ENCODE data around the gene HLA-DPB1. TPM values are rescaled to one million over a fixed set of nuclear protein-coding genes. Genes with fewer than 3 reads are reported as not detected.

HLA-DPB1 gene
- total RNA-seq, 2 experiments from 2014 or later = 5.1 to 6.9 TPM

DNA sequence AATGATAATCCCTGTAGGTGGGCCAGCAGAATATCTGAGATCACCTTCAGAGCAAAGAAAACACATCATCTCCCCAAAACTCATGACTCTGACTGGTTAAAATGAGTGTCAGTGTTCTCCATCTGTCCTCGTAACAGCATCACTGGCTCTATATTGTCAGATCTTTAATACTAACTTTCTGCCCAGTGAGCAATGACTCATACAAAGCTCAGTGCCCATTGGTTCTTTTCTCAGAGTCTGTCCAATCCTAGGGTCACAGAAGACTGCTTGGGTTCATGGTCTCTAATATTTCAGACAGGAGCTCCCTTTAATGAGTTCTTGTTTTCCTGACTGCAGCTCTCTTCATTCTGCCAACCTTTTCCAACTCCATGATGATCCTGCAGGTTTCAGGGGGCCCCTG, 36.4 kb downstream of the HLA-DPB1 start:
- no peak for DNase-seq
- Mint-ChIP-seq H3K4me3 (no peak overlapping the region), H3K27me3 (peaks cover 47% of the 10 kb centered on the region), H3K27ac (no peak overlapping the region), H3K9me3 (no peaks in the 10 kb centered on the region), H3K4me1 (ENCODE audit: low read depth) (peaks cover 4% of the 10 kb centered on the region), H3K36me3 (no peaks in the 10 kb centered on the region)
- intact Hi-C loops (cut with micrococcal nuclease) = no loop called here
- CTCF ChIA-PET = interaction anchor here (1.1 to 1.6 kb wide), 2 partner anchors 13 to 136 kb away, joined by 3 read pairs; no protein-coding TSS in a partner anchor
- POLR2A ChIA-PET = no interaction called here

DNA sequence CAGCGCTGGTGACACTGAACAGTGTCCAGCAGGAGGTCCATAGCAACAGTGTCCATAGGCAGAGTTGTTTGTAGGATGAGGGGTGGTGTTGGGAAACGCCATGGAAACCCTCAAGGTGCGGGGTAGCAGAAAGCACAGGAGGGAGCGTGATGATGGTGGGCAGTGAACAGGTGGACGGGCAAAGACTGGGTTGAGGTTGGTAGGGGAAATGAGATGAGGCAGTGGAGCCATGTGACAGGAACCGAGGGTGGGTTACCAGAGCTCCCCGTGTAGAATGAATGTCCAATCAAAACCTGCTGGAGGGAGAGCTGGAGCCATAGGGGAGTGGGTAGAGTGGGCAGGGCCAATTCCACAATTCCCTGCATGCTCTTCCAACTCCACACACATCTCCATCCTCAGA, 38.0 kb downstream of the HLA-DPB1 start:
- H3K27me3 Mint-ChIP-seq = peaks cover 56% of the 10 kb centered on the region
- H3K36me3 Mint-ChIP-seq = no peaks in the 10 kb centered on the region
- H3K9me3 Mint-ChIP-seq = no peaks in the 10 kb centered on the region
- POLR2A ChIA-PET = no interaction called here
- no peak overlapping the region for H3K4me3 Mint-ChIP-seq
- CTCF ChIA-PET = interaction anchor here (1.1 to 1.7 kb wide), 2 partner anchors 11 to 135 kb away, joined by 5 to 13 read pairs; no protein-coding TSS in a partner anchor
- H3K4me1 Mint-ChIP-seq (ENCODE audit: low read depth) = peaks cover 7% of the 10 kb centered on the region
- no peak for DNase-seq
- no peak overlapping the region for H3K27ac Mint-ChIP-seq
- intact Hi-C loops (cut with micrococcal nuclease) = no loop called here

DNA sequence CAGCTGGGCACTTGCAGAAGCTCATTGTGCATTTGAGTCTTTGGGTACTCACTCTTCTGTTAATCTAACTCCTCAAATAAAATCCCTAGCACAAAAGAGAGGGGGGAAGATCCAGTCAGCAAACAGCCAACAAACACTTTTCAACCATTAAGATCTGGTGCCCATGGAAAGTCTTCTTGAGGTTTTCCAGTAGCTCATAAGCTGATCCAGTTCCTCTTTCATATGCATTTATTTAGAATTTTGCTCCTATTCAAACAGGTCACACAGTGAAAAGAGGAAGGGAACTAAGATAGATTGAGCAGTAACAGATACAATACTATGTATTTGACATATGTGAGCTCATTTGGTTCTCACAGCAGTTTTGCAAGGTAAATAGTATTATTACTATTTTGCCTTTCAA, 38.6 kb downstream of the HLA-DPB1 start:
- H3K36me3 Mint-ChIP-seq = no peaks in the 10 kb centered on the region
- POLR2A ChIA-PET = no interaction called here
- no peak for DNase-seq
- H3K4me3 Mint-ChIP-seq = no peak overlapping the region
- H3K4me1 Mint-ChIP-seq (ENCODE audit: low read depth) = peaks cover 7% of the 10 kb centered on the region
- H3K9me3 Mint-ChIP-seq = no peaks in the 10 kb centered on the region
- H3K27me3 Mint-ChIP-seq = peaks cover 56% of the 10 kb centered on the region
- H3K27ac Mint-ChIP-seq = no peak overlapping the region
- intact Hi-C loops (cut with micrococcal nuclease) = no loop called here
- CTCF ChIA-PET = interaction anchor here (1.1 to 1.7 kb wide), 2 partner anchors 10 to 134 kb away, joined by 5 to 13 read pairs; no protein-coding TSS in a partner anchor

DNA sequence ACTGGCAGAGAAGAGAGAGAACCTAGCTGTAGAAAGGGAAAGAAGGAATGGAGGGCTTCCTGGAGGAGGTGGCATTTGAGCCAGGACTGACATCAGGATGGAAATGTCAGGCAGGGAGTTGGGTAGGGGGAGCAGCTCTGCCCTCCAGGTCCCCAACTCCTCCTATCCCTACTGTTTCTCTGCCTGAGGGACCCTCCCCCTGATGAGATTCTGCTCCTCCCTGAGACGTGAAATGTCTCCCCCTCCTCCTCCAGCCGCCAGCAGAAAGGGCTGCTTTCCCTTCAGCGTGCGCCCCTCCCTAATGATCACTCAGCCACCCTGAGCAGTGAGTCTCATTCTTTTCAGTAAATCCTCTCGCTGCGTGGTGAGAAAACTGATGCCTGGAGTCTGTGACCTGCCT, 40.6 kb downstream of the HLA-DPB1 start:
- no peaks in the 10 kb centered on the region for H3K36me3 Mint-ChIP-seq
- no peak for DNase-seq
- H3K27ac Mint-ChIP-seq = no peak overlapping the region
- ChIA-PET POLR2A (no interaction called here), CTCF (interaction anchor here (0.8 to 6.4 kb wide), 5 partner anchors 10 to 133 kb away, joined by 3 to 70 read pairs (median 4); no protein-coding TSS in a partner anchor)
- H3K27me3 Mint-ChIP-seq = peaks cover 51% of the 10 kb centered on the region
- no peak overlapping the region for H3K4me3 Mint-ChIP-seq
- intact Hi-C loops (cut with micrococcal nuclease) = no loop called here
- H3K9me3 Mint-ChIP-seq = no peaks in the 10 kb centered on the region
- peaks cover 7% of the 10 kb centered on the region for H3K4me1 Mint-ChIP-seq (ENCODE audit: low read depth)

DNA sequence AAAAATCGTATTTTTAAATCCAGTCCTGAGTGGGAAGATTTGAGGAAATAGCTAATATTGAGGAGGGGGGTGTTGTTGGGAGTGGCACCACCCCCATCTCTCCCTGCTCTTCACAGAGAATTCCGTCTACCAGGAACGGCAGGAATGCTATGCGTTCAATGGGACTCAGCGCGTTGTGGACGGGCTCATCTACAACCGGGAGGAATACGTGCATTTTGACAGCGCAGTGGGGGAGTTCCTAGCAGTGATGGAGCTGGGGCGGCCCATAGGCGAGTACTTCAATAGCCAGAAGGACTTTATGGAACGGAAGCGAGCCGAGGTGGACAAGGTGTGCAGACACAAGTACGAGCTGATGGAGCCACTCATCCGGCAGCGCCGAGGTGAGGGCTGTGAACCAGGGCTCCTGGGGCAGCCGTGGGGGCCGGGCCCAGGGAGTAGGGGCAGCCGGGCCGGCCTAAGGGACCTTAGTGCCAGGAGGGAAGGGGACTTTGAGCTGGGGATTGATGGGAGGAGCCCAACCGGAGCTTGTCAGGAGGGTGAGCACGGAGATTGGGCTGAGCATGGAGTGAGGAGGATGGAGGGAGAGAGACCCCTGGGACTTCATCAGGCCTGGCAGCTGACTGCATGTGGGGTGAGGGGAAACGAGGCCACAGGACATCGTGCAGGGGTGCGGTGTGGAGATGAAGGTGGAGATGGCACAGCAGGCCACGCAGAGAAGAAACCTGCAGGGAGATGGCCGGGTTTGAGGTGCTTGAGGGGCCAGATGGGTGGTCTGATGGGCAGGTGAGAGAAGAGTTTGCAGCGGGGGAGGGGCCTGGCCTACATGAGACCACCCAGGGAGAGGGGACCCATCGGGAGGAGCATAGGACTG, 41.3 kb downstream of the HLA-DPB1 start:
- Mint-ChIP-seq H3K36me3 (no peaks in the 10 kb centered on the region), H3K4me1 (ENCODE audit: low read depth) (peaks cover 7% of the 10 kb centered on the region), H3K9me3 (no peaks in the 10 kb centered on the region), H3K27me3 (peaks cover 54% of the 10 kb centered on the region), H3K27ac (no peak overlapping the region), H3K4me3 (no peak overlapping the region)
- ChIA-PET POLR2A (no interaction called here), CTCF (interaction anchor here (0.7 to 6.4 kb wide), 7 partner anchors 9 to 160 kb away, joined by 3 to 70 read pairs (median 3); no protein-coding TSS in a partner anchor)
- intact Hi-C loops (cut with micrococcal nuclease) = no loop called here
- DNase-seq = peak; percentile 12

DNA sequence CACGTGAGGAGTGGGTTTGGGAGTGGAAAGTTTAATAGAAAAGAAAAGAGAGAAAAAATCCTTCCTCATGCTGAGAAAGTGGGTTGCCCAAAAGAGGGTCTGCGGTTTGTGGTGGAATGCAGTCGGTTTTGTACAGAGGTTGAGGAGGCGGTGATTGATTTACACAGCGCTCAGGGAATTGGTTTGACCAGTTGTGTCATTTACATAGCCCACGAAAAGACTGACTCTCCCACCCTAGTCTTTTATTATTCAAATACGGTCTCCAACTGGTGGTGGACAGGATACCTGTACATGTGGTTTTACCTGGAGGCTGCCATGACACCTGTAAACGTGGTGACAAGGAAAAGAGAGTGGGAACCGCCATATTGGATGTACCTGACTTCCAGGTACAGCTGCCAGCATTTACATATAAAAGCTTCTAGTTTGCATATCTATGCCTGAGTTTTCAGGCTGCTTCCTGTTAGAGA, 42.1 kb downstream of the HLA-DPB1 start:
- Mint-ChIP-seq H3K4me3 (no peak overlapping the region), H3K27me3 (peaks cover 46% of the 10 kb centered on the region), H3K36me3 (no peaks in the 10 kb centered on the region), H3K4me1 (ENCODE audit: low read depth) (peaks cover 7% of the 10 kb centered on the region), H3K9me3 (no peaks in the 10 kb centered on the region), H3K27ac (no peak overlapping the region)
- no peak for DNase-seq
- POLR2A ChIA-PET = no interaction called here
- intact Hi-C loops (cut with micrococcal nuclease) = loop anchor here (1.0 kb wide), 2 partner anchors 30 to 131 kb away; no protein-coding TSS in a partner anchor
- CTCF ChIA-PET = interaction anchor here (0.5 to 6.4 kb wide), 7 partner anchors 11 to 837 kb away, joined by 3 to 70 read pairs (median 4); no protein-coding TSS in a partner anchor

DNA sequence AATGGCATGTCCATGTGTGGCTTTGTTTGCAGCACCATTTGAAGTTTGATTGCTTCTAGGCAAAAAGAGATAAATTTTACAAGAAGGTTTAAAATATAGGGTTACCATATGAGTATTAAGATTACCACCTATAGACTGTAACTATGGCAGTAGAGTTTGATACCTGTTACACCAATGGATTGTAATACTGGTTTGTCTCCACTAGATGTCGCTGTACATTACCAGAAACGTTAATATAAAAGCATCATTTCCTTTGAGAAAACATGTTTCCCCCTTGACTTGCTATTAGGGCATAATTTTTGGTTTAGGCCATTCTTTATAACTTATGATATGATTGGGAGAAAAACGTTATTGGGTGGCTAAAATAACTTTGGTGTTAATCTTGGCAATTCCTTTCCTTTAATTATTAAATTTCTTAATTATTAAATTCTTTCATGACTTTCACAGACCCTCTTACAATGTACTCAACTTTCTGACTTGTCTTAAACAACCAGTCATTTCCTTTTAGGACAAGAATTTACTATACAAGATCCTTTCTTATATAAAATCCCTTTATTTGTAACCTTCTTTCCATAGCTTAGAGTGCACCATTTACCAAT, 42.8 kb downstream of the HLA-DPB1 start:
- intact Hi-C loops (cut with micrococcal nuclease) = loop anchor here (1.0 kb wide), 2 partner anchors 30 to 131 kb away; no protein-coding TSS in a partner anchor
- ChIA-PET CTCF (interaction anchor here (0.5 to 6.4 kb wide), 13 partner anchors 10 to 837 kb away, joined by 3 to 70 read pairs (median 4); partner anchors contain the start of gene RING1), POLR2A (no interaction called here)
- H3K9me3 Mint-ChIP-seq = peaks cover 4% of the 10 kb centered on the region
- peaks cover 41% of the 10 kb centered on the region for H3K27me3 Mint-ChIP-seq
- H3K27ac Mint-ChIP-seq = no peak overlapping the region
- H3K4me1 Mint-ChIP-seq (ENCODE audit: low read depth) = peaks cover 7% of the 10 kb centered on the region
- no peak overlapping the region for H3K4me3 Mint-ChIP-seq
- no peaks in the 10 kb centered on the region for H3K36me3 Mint-ChIP-seq
- no peak for DNase-seq

DNA sequence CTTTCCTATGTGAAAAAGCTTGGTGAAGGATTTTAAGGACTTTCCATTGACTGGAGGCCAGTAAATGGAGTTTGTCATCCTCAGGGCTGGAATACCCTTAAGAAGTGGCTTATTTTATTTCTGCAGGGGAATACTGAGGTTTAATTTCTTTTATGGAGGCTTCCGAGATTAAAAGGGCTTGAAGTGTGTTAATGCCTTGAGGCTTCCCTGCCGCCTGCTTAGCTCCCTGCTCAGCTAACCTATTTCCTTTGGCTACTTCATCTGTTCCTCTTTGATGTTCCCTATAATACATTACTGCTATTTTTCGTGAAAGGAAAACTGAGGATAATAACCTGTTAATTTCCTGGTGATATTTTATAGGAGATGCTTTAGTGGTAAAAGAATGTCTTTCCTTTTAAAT, 44.2 kb downstream of the HLA-DPB1 start:
- peaks cover 36% of the 10 kb centered on the region for H3K27me3 Mint-ChIP-seq
- H3K36me3 Mint-ChIP-seq = peaks cover 2% of the 10 kb centered on the region
- H3K9me3 Mint-ChIP-seq = peaks cover 13% of the 10 kb centered on the region
- H3K4me1 Mint-ChIP-seq (ENCODE audit: low read depth) = peaks cover 7% of the 10 kb centered on the region
- ChIA-PET POLR2A (no interaction called here), CTCF (interaction anchor here (0.9 to 6.4 kb wide), 14 partner anchors 17 to 224 kb away, joined by 3 to 70 read pairs (median 4); partner anchors contain the start of genes HLA-DPB1 and RING1)
- no peak overlapping the region for H3K4me3 Mint-ChIP-seq
- H3K27ac Mint-ChIP-seq = no peak overlapping the region
- no peak for DNase-seq
- intact Hi-C loops (cut with micrococcal nuclease) = no loop called here

DNA sequence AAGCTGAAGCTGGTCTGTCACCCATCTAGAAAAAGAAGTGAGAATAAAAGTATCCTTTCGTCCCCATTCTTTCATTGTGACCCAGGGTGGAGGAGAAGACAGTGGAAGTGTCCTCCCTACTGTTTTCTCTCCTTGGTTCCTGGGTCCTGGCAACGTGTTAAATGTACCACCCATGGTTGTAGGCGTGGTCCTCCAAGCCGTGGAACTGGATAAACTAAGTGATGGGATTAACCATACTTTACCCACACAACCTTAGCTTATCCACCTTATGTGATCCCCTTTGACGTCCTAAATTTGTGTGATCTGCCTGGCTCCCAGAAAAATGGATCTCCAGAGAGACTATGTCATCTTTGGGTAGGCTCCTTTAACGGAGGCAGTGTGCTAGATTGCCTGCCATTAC, 47.4 kb downstream of the HLA-DPB1 start:
- intact Hi-C loops (cut with micrococcal nuclease) = loop anchor here (1.0 kb wide), 1 partner anchor 126 kb away; no protein-coding TSS in a partner anchor
- ChIA-PET POLR2A (no interaction called here), CTCF (interaction anchor here (1.2 to 4.9 kb wide), 11 partner anchors 9 to 229 kb away, joined by 3 to 91 read pairs (median 7); partner anchors contain the start of gene RING1)
- Mint-ChIP-seq H3K27ac (no peak overlapping the region), H3K9me3 (peaks cover 13% of the 10 kb centered on the region), H3K4me3 (no peak overlapping the region), H3K27me3 (peaks cover 22% of the 10 kb centered on the region), H3K4me1 (ENCODE audit: low read depth) (no peaks in the 10 kb centered on the region), H3K36me3 (peaks cover 2% of the 10 kb centered on the region)
- DNase-seq = no peak

DNA sequence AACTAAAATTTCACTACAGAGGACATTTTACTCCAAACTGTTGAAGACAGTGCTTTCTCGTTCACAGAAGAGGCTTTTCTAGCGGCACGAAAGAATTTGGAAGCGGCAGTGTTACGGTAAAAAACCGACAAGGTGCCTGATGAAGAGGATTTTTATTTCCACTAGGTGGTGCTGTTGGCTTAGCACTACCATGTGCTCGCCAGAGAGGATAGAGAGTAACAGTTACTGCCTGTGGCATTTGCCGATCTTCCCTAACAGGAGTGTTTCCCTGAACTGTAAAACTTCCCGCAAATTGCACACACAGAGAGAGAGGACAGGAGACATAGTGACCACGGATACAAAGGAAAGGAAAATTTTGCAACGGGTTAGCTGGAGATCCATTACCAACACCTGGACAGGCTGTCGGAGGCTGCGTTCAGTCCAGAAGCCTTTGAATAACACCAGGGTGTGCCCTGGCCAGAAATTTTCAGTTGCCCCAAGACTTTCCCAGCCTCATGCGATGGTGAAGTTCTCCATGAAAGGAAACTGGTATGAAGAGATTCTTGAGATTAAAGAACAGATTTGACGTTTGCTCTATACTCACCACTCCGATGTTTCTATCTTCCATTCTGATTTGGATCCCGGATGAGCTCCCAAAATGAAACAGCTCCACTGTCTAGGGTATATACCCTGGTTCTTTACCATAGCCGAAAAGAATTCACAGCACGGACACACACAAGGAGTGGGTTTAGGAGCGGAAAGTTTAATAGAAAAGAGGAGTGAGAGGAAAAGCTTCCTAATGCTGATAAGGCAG, 48.1 kb downstream of the HLA-DPB1 start:
- Mint-ChIP-seq H3K4me3 (no peak overlapping the region), H3K27ac (no peak overlapping the region), H3K4me1 (ENCODE audit: low read depth) (no peaks in the 10 kb centered on the region), H3K9me3 (peaks cover 13% of the 10 kb centered on the region), H3K27me3 (peaks cover 20% of the 10 kb centered on the region), H3K36me3 (peaks cover 2% of the 10 kb centered on the region)
- DNase-seq = peak; percentile 40
- intact Hi-C loops (cut with micrococcal nuclease) = loop anchor here (1.0 kb wide), 1 partner anchor 125 kb away; no protein-coding TSS in a partner anchor
- POLR2A ChIA-PET = interaction anchor here (1.0 kb wide), 1 partner anchor 152 kb away, joined by 3 read pairs; no protein-coding TSS in a partner anchor
- CTCF ChIA-PET = interaction anchor here (0.6 to 4.9 kb wide), 19 partner anchors 10 to 230 kb away, joined by 3 to 91 read pairs (median 5); partner anchors contain the start of genes RING1, RPS18 and VPS52

DNA sequence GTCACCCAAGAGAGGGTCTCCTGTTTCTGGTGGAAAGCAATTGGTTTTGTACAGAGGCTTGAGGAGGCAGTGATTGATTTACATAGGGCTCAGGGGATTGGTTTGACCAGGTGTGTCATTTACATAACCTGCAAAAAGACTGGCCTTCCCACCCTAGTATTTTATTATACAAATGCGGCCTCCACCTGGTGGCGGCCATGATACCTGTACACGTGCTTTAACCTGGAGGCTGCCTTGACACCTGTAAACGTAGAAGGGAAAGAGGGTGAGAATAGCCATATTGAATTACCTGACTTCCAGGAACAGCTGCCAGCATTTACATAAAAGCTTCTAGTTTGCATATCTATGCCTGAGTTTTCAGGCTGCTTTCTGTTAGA, 48.7 kb downstream of the HLA-DPB1 start:
- peaks cover 22% of the 10 kb centered on the region for H3K27me3 Mint-ChIP-seq
- H3K27ac Mint-ChIP-seq = no peak overlapping the region
- POLR2A ChIA-PET = interaction anchor here (1.0 kb wide), 1 partner anchor 153 kb away, joined by 3 read pairs; no protein-coding TSS in a partner anchor
- H3K4me1 Mint-ChIP-seq (ENCODE audit: low read depth) = no peaks in the 10 kb centered on the region
- DNase-seq = no peak
- intact Hi-C loops (cut with micrococcal nuclease) = no loop called here
- CTCF ChIA-PET = interaction anchor here (0.6 to 4.9 kb wide), 21 partner anchors 9 to 231 kb away, joined by 3 to 91 read pairs (median 5); partner anchors contain the start of genes RING1, RPS18 and VPS52
- H3K36me3 Mint-ChIP-seq = peaks cover 2% of the 10 kb centered on the region
- no peak overlapping the region for H3K4me3 Mint-ChIP-seq
- peaks cover 13% of the 10 kb centered on the region for H3K9me3 Mint-ChIP-seq
